ENCODE data around the gene ERGIC1.

GRCh38 chr5:172835994-172836356 is 1.9 kb downstream of the ERGIC1 start:
- no peak for TF ChIP-seq POLR2A (IDR thresholded peaks at IDR 0.05)
- no peak for TF ChIP-seq CTCF (IDR thresholded peaks at IDR 0.05)

Measured in adrenal gland (tissue), 5 donors.